Choroid plexus epithelial cell (primary cell): Measurements from ENCODE around the gene ECEL1.

Experiments used
- DNase-seq: peaks from one replicate; pipeline ENCODE4 v3.0.0-alpha.2; 2010; ENCODE audit warnings: low read depth
- H3K4me3 ChIP-seq: 2 replicates; pipeline ENCODE4 v1.5.1; 2011; ENCODE audit warnings: low read depth, mild to moderate bottlenecking, control low read depth, low read length, moderate library complexity
- CTCF ChIP-seq: conservative IDR thresholded peaks from 2 replicates; pipeline ENCODE4 v1.5.1; 2011; ENCODE audit warnings: low read depth, mild to moderate bottlenecking, control low read depth, inconsistent platforms, low read length, moderate library complexity

Gene ECEL1

GRCh38 chr2:232496501-232497270 lies 9.1 kb upstream of the ECEL1 start:
- no peak for TF ChIP-seq CTCF
- DNase-seq = no peak
- H3K4me3 ChIP-seq = no peak overlapping the region

GRCh38 chr2:232495292-232495691 lies 7.7 kb upstream of the ECEL1 start:
- no peak overlapping the region for H3K4me3 ChIP-seq
- DNase-seq = no peak
- no peak for TF ChIP-seq CTCF

DNA sequence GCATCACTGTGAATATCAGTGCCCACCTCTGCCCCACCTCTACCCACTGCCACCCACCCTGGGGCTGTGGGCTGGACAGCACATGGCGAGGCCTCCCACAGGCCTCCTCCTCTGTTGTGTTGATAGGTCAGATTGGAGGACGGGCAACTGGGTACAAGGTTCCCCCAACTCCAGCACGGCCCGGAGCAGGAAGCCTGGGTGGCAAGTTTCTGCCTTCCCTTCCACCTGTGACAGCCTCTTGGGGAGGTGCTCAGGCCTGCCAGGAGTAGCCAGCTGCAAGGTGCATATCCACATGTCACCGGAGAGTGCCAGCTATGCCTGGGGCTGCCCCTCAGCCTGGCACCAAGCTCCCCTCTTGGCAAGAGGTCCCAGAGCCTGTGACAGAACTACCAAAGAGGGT lies 6.9 kb upstream of the ECEL1 start:
- no peak for TF ChIP-seq CTCF
- no peak for DNase-seq
- H3K4me3 ChIP-seq = no peak overlapping the region

DNA sequence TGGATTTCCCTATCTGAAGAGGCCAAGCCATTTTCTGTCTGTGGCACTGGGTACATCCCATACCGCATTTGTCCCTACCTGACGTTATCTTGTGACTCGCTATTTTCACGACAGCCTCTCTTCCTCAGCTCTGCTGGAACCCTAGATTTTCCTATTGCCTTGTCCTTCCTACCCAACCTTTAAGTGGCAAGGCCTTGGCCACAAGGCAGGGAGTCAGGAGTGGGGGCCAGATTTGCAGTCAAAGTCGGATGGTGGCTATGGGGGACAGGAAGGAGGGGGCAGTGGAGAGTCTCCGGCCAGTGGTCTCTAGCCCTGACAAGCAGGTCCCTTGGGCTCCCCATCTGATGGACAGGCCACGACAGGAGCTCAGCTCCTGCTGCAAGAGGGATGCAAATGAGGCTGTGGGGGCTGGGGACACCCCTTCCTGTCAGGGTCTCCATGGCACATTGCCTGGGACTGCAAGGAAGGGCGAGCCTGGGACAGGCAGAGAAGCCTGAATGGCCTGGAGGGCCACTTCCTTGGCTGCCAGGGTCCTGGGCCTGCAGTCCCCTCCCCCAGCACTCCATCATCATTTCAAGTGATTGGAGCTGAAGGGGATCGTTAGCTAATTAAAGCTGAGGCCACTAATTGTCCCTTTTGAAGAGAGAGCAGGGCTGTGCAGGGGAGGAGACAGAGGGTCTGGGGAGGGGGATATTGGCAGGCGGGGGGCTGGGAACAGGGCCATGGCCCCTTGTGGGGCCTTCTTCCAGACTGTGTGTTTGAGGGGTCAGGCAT lies 6.3 kb upstream of the ECEL1 start:
- TF ChIP-seq CTCF = no peak
- no peak for DNase-seq
- no peak overlapping the region for H3K4me3 ChIP-seq

- no peak for TF ChIP-seq CTCF
- DNase-seq = no peak
- no peak overlapping the region for H3K4me3 ChIP-seq
Measured at GRCh38 chr2:232492963-232493700, 5.5 kb upstream of the ECEL1 start.

DNA sequence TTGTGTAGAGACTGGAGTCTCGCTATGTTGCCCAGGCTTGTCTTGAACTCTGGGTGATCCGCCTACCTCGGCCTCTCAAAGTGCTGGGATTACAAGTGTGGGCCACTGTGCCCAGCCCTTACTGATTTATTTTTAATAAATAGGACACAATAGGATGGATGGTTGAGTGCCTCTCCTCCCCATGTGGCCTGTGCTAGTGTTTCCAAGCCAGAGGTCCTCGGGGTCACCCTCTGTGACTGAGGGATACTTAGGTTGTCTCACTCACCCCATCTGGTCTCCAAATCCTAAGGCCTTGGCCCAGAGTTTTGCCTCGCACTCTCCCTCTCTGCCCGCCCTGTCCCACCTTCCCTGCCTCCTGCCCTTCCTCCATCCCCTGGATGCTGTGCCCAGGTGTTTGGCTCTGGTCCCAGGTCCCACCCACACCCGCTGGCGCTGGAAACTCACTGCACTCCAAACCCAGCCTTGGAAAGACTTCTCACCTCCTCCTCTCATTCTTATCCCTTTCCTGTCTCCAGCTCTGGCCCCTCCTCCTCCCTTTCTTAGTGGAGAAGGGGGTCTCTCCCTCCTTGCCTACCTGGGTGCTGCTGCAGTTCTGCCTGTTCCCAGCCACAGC lies 4.7 kb upstream of the ECEL1 start:
- DNase-seq = no peak
- H3K4me3 ChIP-seq = no peak overlapping the region
- no peak for TF ChIP-seq CTCF
